ENCODE measurements around the gene MPV17.
"Not testable (repeated sequence)": the region's sequence is repeated elsewhere in the genome, so short reads cannot be mapped to it uniquely, and the experiment has no call there.

MPV17 gene

GRCh38 chr2:27323596-27324285 lies 844 bp upstream of the MPV17 start:
- H3K4me1 ChIP-seq (ENCODE audit: control insufficient read depth in 1 of 2, insufficient read depth in 2 of 2, low read length in 2 of 2) = peaks cover 20 to 23% of the 10 kb centered on the region in 2 donors
- H3K27me3 ChIP-seq (ENCODE audit: control insufficient read depth in 1 of 2, insufficient read depth in 2 of 2, low read length in 2 of 2) = no peaks in the 10 kb centered on the region
- H3K4me3 ChIP-seq (ENCODE audit: low read depth in 1 of 2, low read length in 2 of 2) = peak overlapping the region; percentile 82 to 92
- H3K27ac ChIP-seq (ENCODE audit: low read depth, low read length) = peak overlapping the region; percentile 89
- H3K36me3 ChIP-seq (ENCODE audit: control insufficient read depth in 1 of 2, insufficient read depth in 2 of 2, low read length in 2 of 2) = peaks cover 24 to 25% of the 10 kb centered on the region in 2 donors
- peak overlapping the region; percentile 97 to 99 for H3K9ac ChIP-seq (ENCODE audit: low read depth in 1 of 2, low read length in 2 of 2)
- no peaks in the 10 kb centered on the region for H3K9me3 ChIP-seq (ENCODE audit: control insufficient read depth in 1 of 2, low read length in 2 of 2)

GRCh38 chr2:27322301-27322765 lies 564 bp downstream of the MPV17 start:
- Histone ChIP-seq H3K4me1 (ENCODE audit: control insufficient read depth in 1 of 2, insufficient read depth in 2 of 2, low read length in 2 of 2) (peaks cover 20 to 23% of the 10 kb centered on the region in 2 donors), H3K9ac (ENCODE audit: low read depth in 1 of 2, low read length in 2 of 2) (peak overlapping the region; percentile 97 to 99), H3K4me3 (ENCODE audit: low read depth in 1 of 2, low read length in 2 of 2) (peak overlapping the region; percentile 82 to 92), H3K27me3 (ENCODE audit: control insufficient read depth in 1 of 2, insufficient read depth in 2 of 2, low read length in 2 of 2) (no peaks in the 10 kb centered on the region), H3K27ac (ENCODE audit: low read depth, low read length) (peak overlapping the region; percentile 3), H3K36me3 (ENCODE audit: control insufficient read depth in 1 of 2, insufficient read depth in 2 of 2, low read length in 2 of 2) (peaks cover 13 to 14% of the 10 kb centered on the region in 2 donors), H3K9me3 (ENCODE audit: control insufficient read depth in 1 of 2, low read length in 2 of 2) (no peaks in the 10 kb centered on the region)

GRCh38 chr2:27320958-27321543 lies 1.8 kb downstream of the MPV17 start:
- H3K4me3 ChIP-seq (ENCODE audit: low read depth in 1 of 2, low read length in 2 of 2) = no peak overlapping the region
- H3K27me3 ChIP-seq (ENCODE audit: control insufficient read depth in 1 of 2, insufficient read depth in 2 of 2, low read length in 2 of 2) = no peaks in the 10 kb centered on the region
- peaks cover 20 to 23% of the 10 kb centered on the region in 2 donors for H3K4me1 ChIP-seq (ENCODE audit: control insufficient read depth in 1 of 2, insufficient read depth in 2 of 2, low read length in 2 of 2)
- H3K36me3 ChIP-seq (ENCODE audit: control insufficient read depth in 1 of 2, insufficient read depth in 2 of 2, low read length in 2 of 2) = peaks cover 2% of the 10 kb centered on the region in 2 donors
- H3K9ac ChIP-seq (ENCODE audit: low read depth in 1 of 2, low read length in 2 of 2) = no peak overlapping the region
- H3K27ac ChIP-seq (ENCODE audit: low read depth, low read length) = no peak overlapping the region
- no peaks in the 10 kb centered on the region for H3K9me3 ChIP-seq (ENCODE audit: control insufficient read depth in 1 of 2, low read length in 2 of 2)

DNA sequence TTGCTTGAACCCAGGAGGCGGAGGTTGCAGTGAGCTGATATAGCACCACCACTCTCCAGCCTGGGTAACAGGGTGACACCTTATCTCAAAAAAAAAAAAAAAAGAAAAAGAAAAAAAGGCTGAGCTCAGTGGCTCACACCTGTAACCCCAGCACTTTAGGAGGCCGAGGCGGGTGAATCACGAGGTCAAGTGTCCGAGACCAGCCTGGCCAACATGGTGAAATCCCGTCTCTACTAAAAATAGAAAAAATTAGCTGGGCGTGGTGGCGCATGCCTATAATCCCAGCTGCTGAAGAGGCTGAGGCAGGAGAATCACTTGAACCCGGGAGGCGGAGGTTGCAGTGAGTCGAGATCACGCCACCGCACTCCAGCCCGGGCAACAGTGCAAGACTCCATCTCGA lies 3.1 kb downstream of the MPV17 start:
- peaks cover 20 to 23% of the 10 kb centered on the region in 2 donors for H3K4me1 ChIP-seq (ENCODE audit: control insufficient read depth in 1 of 2, insufficient read depth in 2 of 2, low read length in 2 of 2)
- H3K27me3 ChIP-seq (ENCODE audit: control insufficient read depth in 1 of 2, insufficient read depth in 2 of 2, low read length in 2 of 2); H3K9ac ChIP-seq (ENCODE audit: low read depth in 1 of 2, low read length in 2 of 2); H3K4me3 ChIP-seq (ENCODE audit: low read depth in 1 of 2, low read length in 2 of 2); H3K36me3 ChIP-seq (ENCODE audit: control insufficient read depth in 1 of 2, insufficient read depth in 2 of 2, low read length in 2 of 2); H3K9me3 ChIP-seq (ENCODE audit: control insufficient read depth in 1 of 2, low read length in 2 of 2); H3K27ac ChIP-seq (ENCODE audit: low read depth, low read length): not testable (repeated sequence)

GRCh38 chr2:27316655-27317412 lies 6.1 kb downstream of the MPV17 start:
- H3K4me3 ChIP-seq (ENCODE audit: low read depth in 1 of 2, low read length in 2 of 2) = no peak overlapping the region
- no peak overlapping the region for H3K9ac ChIP-seq (ENCODE audit: low read depth in 1 of 2, low read length in 2 of 2)
- H3K27ac ChIP-seq (ENCODE audit: low read depth, low read length) = no peak overlapping the region
- H3K4me1 ChIP-seq (ENCODE audit: control insufficient read depth in 1 of 2, insufficient read depth in 2 of 2, low read length in 2 of 2) = peaks cover 7 to 11% of the 10 kb centered on the region in 2 donors
- H3K27me3 ChIP-seq (ENCODE audit: control insufficient read depth in 1 of 2, insufficient read depth in 2 of 2, low read length in 2 of 2) = no peaks in the 10 kb centered on the region
- peaks cover 0 to 5% of the 10 kb centered on the region in 2 donors for H3K36me3 ChIP-seq (ENCODE audit: control insufficient read depth in 1 of 2, insufficient read depth in 2 of 2, low read length in 2 of 2)
- H3K9me3 ChIP-seq (ENCODE audit: control insufficient read depth in 1 of 2, low read length in 2 of 2) = no peaks in the 10 kb centered on the region

DNA sequence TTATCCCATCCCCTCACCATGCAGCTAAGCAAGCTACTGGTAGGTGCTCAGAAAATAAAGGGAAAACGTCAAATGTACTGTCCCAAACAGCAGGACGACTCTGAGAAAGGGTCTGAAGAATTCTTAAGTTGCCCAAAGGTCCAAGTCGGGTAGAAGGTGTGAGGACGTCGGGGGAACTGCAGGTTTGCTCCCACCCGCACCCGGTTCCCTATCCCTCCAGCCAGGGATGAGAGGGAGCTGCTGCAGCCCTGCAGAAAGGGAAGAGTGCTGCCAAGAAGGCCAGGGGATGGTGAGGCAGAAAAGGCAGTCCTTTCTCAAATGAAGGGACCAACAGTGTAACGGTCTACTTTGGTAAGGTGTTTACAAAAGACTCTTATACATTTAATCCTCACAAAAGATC lies 7.8 kb downstream of the MPV17 start:
- H3K36me3 ChIP-seq (ENCODE audit: control insufficient read depth in 1 of 2, insufficient read depth in 2 of 2, low read length in 2 of 2) = peaks cover 0 to 13% of the 10 kb centered on the region in 2 donors
- no peaks in the 10 kb centered on the region for H3K9me3 ChIP-seq (ENCODE audit: control insufficient read depth in 1 of 2, low read length in 2 of 2)
- H3K9ac ChIP-seq (ENCODE audit: low read depth in 1 of 2, low read length in 2 of 2) = no peak overlapping the region
- no peak overlapping the region for H3K27ac ChIP-seq (ENCODE audit: low read depth, low read length)
- no peaks in the 10 kb centered on the region for H3K4me1 ChIP-seq (ENCODE audit: control insufficient read depth in 1 of 2, insufficient read depth in 2 of 2, low read length in 2 of 2)
- H3K4me3 ChIP-seq (ENCODE audit: low read depth in 1 of 2, low read length in 2 of 2) = no peak overlapping the region
- no peaks in the 10 kb centered on the region for H3K27me3 ChIP-seq (ENCODE audit: control insufficient read depth in 1 of 2, insufficient read depth in 2 of 2, low read length in 2 of 2)

- H3K4me3 ChIP-seq (ENCODE audit: low read depth in 1 of 2, low read length in 2 of 2) = no peak overlapping the region
- H3K27me3 ChIP-seq (ENCODE audit: control insufficient read depth in 1 of 2, insufficient read depth in 2 of 2, low read length in 2 of 2) = no peaks in the 10 kb centered on the region
- peaks cover 0 to 15% of the 10 kb centered on the region in 2 donors for H3K36me3 ChIP-seq (ENCODE audit: control insufficient read depth in 1 of 2, insufficient read depth in 2 of 2, low read length in 2 of 2)
- H3K9me3 ChIP-seq (ENCODE audit: control insufficient read depth in 1 of 2, low read length in 2 of 2) = no peaks in the 10 kb centered on the region
- H3K9ac ChIP-seq (ENCODE audit: low read depth in 1 of 2, low read length in 2 of 2) = no peak overlapping the region
- H3K4me1 ChIP-seq (ENCODE audit: control insufficient read depth in 1 of 2, insufficient read depth in 2 of 2, low read length in 2 of 2) = no peaks in the 10 kb centered on the region
- H3K27ac ChIP-seq (ENCODE audit: low read depth, low read length) = no peak overlapping the region
These were observed 8.2 kb downstream of the MPV17 start for GRCh38 chr2:27314709-27315108.

GRCh38 chr2:27313882-27314645 lies 8.8 kb downstream of the MPV17 start:
- Histone ChIP-seq H3K9ac (ENCODE audit: low read depth in 1 of 2, low read length in 2 of 2) (no peak overlapping the region), H3K36me3 (ENCODE audit: control insufficient read depth in 1 of 2, insufficient read depth in 2 of 2, low read length in 2 of 2) (peaks cover 0 to 20% of the 10 kb centered on the region in 2 donors), H3K4me3 (ENCODE audit: low read depth in 1 of 2, low read length in 2 of 2) (no peak overlapping the region)

DNA sequence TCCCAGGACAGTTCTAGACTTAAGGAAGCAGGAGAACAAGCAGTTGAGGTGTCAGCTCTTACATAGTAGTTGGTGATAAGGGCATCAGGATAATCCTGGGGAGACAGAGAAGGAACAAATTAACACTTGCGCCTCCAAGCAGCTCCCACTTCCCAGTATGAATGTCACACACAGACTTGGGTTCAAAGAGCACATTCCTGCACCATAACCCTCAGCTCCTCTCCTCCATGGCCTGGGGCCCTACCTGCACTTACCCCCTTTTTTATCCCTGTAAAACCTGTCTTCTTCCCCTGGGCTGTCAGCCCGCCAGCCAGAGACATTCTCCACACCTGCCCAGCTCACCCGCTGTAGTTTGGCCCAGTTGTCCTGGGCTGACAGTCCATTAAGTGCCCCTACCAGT lies 10.7 kb downstream of the MPV17 start:
- Histone ChIP-seq H3K36me3 (ENCODE audit: control insufficient read depth in 1 of 2, insufficient read depth in 2 of 2, low read length in 2 of 2) (peaks cover 0 to 20% of the 10 kb centered on the region in 2 donors), H3K27me3 (ENCODE audit: control insufficient read depth in 1 of 2, insufficient read depth in 2 of 2, low read length in 2 of 2) (peaks cover 14 to 16% of the 10 kb centered on the region in 2 donors), H3K4me3 (ENCODE audit: low read depth in 1 of 2, low read length in 2 of 2) (no peak overlapping the region), H3K27ac (ENCODE audit: low read depth, low read length) (no peak overlapping the region), H3K4me1 (ENCODE audit: control insufficient read depth in 1 of 2, insufficient read depth in 2 of 2, low read length in 2 of 2) (peaks cover 3 to 10% of the 10 kb centered on the region in 2 donors), H3K9me3 (ENCODE audit: control insufficient read depth in 1 of 2, low read length in 2 of 2) (no peaks in the 10 kb centered on the region), H3K9ac (ENCODE audit: low read depth in 1 of 2, low read length in 2 of 2) (no peak overlapping the region)

More at GRCh38 chr2:27313882-27314645, 8.8 kb downstream of the MPV17 start:
- no peak overlapping the region for H3K27ac ChIP-seq (ENCODE audit: low read depth, low read length)
- H3K27me3 ChIP-seq (ENCODE audit: control insufficient read depth in 1 of 2, insufficient read depth in 2 of 2, low read length in 2 of 2) = no peaks in the 10 kb centered on the region
- H3K9me3 ChIP-seq (ENCODE audit: control insufficient read depth in 1 of 2, low read length in 2 of 2) = no peaks in the 10 kb centered on the region
- no peaks in the 10 kb centered on the region for H3K4me1 ChIP-seq (ENCODE audit: control insufficient read depth in 1 of 2, insufficient read depth in 2 of 2, low read length in 2 of 2)

Data from duodenal mucosa (tissue), 2 donors.